HG02588 (cell line): ENCODE data around the gene RUVBL1.

Experiments used
- ATAC-seq: cut with Tn5 transposase; IDR thresholded peaks from one replicate; pipeline ENCODE4 v1.9.1; 2021; ENCODE audit warnings: mild to moderate bottlenecking, moderate library complexity; ENCODE audit not compliant: unreplicated experiment

The RUVBL1 gene

DNA sequence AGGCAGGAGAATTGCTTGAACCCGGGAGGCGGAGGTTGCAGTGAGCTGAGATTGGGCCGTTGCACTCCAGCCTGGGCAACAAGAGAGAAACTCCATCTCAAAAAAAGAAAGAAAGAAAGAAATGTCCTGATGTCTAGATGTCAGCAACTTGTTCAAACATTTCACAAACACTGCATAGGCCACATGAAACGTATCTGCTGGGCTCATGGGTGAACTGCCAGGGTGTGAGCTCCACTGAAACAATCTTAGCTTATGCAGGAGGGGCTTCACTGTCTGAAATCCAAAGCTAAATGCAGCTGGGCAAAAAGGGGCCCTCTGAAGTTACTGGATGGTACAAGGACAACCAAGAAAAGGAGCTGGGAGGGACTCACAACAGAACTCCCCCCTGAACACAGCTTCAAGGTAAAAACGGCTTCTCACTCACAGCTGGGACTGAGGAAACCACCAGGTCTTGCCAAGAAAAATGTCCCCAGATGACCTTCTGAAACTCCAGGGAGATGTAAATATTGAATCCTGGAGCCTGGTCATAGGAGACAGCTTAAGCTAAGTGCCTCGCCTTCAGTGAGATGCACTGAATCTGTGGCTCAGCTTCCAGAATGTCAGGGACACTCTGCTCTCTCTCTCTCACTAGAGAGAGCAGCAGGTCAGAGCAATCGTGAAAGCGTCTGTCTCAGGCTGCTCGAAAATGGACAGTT, 39.5 kb downstream of the RUVBL1 start:
- no peak for ATAC-seq

DNA sequence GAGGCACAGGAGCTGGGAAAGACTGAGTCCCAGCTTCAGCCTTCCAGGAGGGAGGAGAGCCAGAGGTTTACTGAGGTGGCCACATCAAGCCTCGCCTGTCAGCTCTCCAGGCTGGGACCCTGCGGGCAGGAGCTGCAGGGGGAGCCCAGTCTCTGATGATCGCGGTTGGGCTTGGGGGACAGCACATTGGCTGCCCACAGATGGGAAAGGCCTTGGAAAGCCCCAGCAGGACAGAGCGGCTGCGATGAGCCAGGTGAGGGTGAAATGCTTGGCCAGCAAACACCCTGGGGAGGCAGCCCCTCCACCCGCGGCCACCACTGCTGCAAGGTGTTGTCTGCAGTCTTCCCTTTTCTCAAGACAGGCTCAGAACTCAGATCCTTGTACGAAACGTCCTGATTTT, 40.2 kb downstream of the RUVBL1 start:
- ATAC-seq: no peak

DNA sequence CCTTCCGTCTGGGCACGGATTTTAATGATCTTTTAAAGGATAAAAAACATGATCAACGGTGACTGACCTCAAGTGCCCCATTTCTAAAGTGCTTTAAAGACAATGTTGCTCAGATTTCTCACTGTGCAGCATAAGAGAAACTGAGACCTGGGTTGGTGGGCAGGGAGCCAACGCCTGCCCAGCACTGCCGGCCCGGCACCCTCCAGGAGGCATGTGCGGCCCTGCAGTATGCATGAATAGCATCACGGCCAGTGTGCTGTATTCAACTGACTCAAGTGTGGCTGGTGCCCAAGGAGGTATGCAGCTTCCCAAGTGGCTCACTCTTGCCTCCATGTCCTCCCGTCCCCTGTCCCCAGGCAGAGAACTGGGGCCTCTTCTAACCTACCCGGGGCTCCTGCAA, 41.1 kb downstream of the RUVBL1 start:
- ATAC-seq: no peak

DNA sequence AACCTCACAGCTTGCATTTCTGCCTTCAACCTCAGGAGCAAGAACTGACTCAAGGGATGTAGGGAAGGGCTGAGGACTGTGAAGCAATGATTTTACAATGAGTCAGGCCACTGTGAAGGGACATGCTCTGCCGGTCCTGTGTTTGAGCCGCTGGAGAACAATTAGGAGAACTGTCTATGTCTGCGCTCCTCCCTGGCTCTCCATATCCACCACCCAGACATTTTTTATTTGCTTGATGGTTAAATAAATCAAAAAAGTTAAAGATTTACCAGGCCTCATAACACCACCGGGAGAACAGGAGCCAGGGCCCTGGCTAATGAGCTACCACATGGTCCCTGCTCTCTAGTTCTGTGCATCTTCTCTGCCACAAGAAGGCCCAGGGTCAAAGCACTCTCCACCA, 41.8 kb downstream of the RUVBL1 start:
- ATAC-seq: no peak

DNA sequence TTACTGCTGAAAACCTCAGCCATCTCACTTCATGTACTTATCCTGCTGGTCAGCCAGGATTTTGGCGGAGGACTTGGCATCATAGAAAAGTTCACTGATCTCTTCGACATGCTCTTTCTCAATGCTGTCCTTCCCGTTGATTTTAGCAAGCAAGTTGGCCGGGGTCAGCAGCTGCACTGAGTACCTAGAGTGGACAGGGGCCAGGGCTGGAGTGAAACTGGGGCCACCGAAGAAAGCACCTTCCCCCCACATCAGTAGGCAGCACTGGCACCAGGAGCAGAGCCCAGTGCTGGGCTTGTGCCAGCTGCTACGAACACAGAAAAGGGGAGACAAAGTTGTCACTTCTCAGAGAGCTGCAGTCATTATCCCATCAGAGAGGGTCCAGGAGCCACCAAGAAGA, 42.4 kb downstream of the RUVBL1 start:
- no peak for ATAC-seq

DNA sequence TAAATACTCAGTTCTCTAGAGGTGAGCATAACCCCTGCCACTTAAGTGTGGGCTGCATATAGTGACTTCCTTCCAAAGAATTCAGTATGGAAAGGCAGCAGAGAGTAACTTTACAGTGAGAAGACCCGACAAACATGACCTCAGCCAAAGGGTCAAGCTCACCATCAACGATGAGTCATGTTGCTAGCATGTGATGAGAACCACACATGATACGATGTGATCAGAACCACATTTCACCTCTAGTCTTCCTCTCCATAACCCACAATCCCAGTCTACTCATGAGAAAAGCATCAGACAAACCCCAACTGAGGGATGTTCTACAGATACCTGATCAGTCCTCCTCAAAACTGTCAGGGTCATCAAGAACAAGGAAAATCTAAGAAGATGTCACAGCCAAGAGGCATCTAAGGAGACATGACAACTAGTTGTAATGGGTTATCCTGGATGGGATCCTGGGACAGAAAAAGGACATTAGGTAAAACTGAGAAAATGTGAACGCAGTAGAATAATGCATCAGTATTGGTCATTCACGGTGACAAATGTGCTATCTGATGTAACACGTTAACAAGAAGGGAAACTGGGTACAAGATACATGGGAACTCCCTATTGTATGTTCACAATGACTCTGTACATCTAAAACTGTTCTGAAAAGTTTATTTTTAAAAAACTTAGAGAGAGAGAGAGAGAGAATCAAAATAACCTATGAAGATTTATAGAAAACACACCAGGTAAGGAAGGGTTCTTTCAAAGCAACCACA, 43.1 kb downstream of the RUVBL1 start:
- ATAC-seq: no peak

DNA sequence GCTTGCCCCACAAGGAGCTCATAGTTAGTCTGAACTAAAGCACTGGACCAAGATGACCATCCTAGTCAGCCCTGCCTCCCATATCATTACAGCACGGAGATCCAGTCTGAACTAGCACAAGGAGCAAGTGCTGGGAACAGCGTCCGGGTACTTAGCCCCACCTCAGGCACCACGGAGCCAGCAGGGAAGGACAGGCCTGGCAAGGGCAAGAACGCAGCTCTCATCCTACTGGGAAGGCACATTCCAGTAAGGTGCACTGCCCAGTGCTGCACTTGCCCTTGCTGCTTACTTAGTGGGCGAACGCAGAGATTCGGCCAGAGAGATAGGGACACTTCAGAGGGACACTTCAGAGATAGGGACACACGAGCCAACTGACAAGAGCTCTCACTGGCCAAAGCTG, 43.8 kb downstream of the RUVBL1 start:
- ATAC-seq: no peak

DNA sequence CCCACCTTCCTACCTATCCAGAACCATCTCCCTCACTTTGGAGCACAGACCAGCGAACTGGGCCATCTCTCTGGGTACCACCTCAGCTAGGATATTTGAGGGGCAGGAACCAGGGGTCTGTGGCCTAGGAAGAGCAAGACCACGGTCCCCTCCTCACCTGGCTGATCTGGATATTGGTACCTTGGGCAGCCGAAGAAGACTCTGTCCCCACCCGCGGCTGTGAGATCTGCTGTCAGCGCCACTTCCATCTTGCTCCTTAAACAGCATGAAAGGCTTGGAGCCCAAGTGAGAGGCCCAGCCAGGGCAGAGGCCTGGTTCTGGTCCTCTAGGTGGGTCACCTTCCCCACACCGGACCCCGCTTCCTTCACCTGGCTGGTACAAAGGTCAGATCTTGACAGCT, 44.7 kb downstream of the RUVBL1 start:
- no peak for ATAC-seq

DNA sequence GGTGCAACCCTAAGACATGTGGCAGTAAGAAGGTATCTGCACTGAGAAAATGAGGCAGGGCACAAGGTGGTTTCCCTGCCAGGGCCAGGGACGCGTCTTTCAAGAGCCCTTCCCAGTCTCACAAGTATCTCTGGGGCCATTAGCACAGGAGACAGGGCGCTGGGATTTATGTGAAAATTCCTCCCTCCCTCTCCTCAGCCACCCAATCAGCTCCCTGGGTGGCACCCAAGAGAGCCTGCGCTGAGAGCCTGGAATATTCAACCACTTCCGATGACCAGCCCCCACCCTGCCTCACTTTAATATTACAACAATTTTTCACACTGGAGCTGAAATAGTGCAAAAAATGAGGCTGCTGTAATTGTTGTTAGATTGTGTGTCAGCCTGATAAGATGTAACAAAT, 45.3 kb downstream of the RUVBL1 start:
- no peak for ATAC-seq

DNA sequence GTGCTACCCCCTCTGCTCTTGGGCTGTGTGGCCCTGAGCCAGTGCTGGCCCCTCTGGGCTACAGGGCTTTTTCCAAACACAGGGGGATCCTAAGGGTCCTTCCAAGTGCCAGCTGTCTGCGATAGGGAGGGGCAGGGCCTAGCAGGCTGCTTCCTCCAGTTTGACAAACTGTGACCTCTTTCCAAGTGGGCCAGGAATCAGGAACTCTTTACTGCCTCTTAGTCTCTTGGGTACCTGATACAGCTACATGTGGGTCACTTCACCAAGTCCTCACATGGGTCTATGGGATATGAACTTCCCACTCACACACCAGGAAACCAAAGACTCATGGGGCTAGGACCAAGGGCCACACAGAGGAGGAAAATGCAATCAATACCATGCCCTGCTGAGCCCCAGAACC, 45.9 kb downstream of the RUVBL1 start:
- no peak for ATAC-seq

DNA sequence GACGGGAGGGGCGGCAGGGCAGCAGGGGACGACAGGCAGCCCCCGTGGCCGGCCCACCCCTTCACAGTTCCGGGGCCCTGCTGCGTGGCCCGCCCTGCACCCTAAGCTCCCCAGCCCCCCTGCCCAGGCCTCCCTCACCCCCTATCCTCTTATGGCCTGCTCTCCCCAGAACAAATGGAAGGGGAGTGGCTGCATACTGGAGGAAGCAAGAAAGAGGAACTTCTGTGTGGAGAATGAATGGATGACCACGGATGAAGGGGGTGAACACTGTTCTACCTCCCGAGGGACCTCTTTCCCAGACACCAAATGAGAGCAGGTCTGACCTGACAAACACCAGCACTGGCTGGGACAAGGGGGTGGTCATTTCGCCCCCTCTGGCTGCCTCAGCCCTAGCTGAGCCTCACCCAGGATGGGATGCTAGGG, 46.4 kb downstream of the RUVBL1 start:
- ATAC-seq: no peak

DNA sequence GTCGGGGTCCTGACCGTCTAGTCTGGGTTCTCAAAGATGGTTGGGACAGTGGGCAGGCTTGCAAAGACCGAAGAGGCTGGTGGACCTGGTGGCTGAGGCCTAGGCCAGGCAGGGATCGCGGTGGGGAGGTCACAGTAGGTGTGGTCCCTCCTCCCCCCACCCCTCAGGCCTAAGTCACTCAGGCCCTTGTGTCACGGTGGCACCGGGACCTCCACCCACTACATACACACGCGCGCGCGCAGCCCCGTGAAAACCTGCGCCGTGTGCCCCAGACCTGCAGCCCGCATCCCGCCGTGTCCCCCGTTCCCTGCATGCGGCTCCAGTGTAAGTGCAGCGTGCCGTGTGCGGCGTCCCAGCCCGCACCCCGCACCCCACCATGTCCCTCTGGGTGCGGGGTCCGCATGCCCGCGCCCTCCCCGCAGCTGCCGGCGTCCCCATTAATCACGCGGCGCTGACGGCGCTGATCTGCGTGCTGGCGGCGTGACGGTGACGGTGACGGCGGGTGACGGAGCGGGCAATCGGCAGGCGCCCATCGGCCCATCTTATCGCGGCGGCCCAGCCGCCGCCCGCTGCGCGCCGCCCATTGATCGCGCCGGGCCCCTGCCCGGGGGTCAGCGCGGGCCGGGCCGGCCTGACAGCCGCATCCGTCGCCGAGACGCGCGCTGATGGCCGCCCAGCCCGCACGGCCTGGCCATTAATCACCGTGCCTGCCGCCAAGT, 47.0 kb downstream of the RUVBL1 start:
- ATAC-seq: no peak

DNA sequence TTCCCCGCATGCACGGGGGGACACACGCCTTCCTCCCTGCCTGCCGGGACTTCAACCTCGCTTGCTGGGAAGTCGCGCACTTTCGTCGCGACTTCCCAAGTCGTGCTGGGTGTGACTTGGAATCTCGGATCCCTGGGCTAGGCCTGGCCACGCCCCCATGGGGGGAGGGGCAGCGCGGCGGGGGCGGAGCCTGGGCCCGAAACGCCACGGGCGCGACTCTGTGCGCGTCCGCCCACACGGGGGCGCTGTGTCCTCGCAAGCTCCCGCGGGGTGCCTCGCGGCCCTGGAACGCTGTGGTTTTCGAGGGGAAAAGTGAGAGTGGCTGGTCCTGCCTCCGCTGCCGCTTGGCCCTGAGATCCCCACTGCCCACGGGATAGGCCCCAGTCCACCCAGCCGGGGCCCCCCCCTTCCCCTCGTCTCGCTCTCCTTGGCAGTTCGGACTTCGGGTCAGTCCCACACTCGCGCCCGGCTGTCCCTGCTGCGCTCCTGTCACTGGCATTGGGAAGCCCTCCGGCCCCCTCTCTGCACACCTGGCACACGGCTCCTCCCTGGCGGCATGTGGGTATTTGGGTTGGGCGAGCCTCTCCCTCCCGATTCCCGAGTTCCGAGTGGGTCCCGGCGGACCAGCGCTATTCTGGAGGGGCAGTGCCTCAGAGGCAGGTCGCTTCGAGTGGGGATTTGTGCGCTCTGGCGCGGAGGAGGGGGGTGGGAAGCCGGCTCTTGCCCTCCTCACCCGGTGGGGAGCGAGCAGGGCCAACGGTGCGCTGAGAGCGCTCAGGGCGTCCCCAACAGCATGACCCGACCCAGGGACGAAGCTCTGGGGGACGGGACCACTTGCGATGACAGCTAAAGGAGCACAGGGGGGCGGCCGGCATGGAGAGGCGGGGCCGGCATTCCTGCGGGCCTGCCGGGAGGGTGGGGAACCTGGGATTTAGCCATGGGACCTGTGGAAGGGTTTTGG, 47.8 kb downstream of the RUVBL1 start:
- ATAC-seq: peak; percentile 58

DNA sequence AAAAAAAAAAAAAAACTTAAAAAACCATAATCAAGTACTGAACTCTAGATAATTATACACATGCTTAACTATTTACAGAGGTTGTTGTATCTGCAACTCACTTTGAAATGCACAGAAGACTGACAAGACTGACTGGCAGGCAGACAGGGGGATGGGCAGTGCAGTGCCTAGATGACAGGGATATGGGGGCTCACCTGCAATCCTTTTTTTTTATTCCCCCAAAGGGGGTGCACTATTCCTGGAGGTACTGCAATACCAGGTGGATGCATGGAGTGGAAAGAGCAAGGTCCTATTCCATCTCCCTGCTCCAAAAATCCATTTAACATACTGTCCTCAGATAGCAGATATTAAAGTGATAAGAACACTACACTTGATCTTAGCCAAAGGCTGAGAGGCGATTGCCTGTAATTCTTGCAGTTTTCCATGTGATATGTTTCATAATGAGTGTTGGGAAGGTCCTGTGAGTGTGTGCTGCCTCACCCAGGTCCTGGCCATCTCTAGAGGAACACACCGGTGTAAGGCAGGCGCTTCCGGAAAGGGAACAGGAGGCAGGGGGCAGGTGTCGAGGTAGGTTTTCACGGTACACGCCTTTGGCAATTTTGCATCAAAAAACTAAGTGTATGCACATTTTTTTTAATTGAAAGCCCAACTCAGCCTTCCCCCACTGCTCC, 48.6 kb downstream of the RUVBL1 start:
- no peak for ATAC-seq

DNA sequence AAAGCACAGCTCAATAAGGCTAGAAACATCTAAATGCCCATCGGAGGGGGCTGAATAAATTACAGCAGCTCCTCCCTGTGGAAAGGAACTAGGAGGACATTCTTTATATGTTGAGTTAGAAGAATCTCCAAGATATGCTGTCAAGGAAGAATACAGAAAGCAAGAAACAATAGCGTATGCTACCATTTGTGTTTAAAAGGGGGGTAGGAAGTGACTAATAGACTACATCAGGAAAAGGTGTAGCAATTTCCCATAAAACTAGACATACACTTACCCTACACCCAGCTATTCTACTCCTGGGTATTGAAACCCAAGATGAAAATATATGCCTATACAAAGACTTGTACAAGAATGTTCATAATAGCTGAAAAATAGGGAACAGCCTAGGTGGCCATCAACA, 49.8 kb downstream of the RUVBL1 start:
- no peak for ATAC-seq

DNA sequence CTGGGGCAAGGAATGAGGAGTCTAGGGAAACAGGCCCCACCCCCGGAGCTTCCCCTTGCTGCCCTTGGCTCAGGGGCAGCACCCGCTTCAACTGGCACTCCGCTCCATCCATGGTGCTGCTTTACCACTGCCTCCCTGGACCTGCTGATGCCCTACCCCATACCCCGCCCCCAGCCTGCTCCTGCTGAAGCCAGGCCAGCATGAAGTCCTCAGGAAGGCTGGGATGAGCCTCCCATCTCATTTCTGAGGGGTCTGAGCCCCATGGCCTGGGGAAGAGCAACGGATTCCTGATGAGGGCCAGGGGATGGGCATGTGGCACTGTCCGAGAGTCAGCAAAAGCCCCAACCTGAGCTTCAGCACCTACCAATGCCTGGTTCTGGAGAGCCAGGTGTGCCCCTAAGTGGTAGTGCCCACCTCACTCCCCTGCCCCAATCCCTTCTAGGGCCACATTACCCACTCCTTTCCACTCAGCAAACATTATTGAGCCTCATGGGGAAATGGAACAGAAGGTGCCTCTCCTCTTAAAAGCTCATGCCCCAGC, 50.4 kb downstream of the RUVBL1 start:
- ATAC-seq: no peak

DNA sequence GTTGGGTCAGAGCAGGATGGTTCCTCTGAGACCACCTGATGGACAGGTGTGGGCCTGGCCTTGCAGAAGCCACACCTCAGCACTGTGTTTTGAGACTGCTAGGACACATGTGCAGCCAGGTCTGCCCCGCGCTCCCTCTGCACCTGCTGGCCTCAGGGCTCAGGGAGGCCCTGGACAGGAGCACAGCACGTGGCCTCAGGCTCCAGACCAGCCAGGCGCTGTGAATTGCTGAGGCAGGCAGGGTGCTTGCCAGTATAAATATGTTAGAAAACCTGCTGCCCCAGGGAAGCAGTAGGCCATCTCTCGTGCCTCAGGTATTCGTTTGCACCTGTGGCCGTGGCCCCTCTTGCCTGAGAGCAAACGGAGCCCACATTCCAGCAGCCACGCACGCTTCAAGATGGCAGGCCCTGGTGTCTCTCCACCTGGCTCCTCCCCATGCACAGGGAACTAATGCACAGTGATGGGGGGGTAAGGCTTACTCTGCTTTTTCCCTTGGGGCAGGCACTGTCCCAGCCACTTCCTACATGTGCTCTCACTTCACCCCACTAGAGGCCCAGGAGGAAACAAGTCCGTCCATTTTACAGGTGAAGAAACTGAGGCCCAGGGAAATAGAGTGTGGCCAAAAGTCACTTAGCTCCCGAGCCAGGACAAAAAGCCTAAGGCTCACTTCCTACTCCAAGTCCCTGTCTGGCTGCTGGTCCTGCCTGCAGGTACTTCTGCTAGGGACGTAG, 51.0 kb downstream of the RUVBL1 start:
- no peak for ATAC-seq

DNA sequence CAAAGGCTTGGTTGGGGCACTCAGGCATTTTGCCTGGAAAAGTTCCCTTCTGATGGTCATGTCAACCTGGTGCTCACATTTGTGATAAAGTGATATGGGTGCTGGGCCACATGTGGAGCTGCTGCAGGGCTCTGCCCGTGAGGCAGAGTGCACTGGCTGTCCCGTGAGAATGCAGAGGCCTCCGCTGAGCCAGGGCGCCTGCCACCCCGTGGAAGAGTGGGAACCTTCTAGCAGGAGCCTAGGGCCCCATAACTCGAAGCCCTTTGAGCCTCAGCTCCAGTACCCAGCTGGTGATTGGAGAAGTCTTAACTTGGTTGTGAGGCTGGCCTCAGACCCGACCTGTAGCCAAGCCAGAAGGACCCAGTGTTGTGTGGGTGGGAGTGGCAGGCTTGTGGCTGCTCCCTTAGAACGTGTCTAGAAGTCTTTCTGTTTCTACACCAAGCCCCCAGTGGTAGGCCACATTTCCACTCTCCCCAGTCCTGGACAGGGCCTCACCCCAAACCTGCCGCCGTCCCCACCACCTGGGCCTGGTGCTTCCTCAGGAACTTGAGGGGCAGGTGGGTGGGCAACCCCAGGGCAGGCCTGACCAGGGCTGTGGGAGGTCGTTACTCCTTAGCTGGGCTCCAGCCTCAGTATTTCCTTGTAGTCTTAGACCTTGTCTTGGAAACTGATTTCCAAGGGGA, 51.7 kb downstream of the RUVBL1 start:
- no peak for ATAC-seq
